Muscle of leg (tissue), 11 donors: ENCODE data around the gene PLEKHG2. TPM values are rescaled to one million over a fixed set of nuclear protein-coding genes. Genes with fewer than 3 reads are reported as not detected.

Experiments used
- DNase-seq: peaks from one replicate; pipeline ENCODE4 v3.0.0; 2013
- H3K27ac ChIP-seq: one replicate; pipeline ENCODE4 v1.5.1; 2013; ENCODE audit warnings: mild to moderate bottlenecking, low read length, control low read depth
- H3K27me3 ChIP-seq: one replicate; pipeline ENCODE4 v1.6.1; 2013; ENCODE audit warnings: low read length; ENCODE audit not compliant: control insufficient read depth, insufficient read depth
- H3K36me3 ChIP-seq: one replicate; pipeline ENCODE4 v1.6.1; 2013; ENCODE audit warnings: low read length; ENCODE audit not compliant: control insufficient read depth, insufficient read depth
- H3K4me1 ChIP-seq: one replicate; pipeline ENCODE4 v1.6.1; 2013; ENCODE audit warnings: low read length; ENCODE audit not compliant: control insufficient read depth, insufficient read depth
- H3K4me3 ChIP-seq: one replicate; pipeline ENCODE4 v1.5.1; 2013; ENCODE audit warnings: low read length, control low read depth
- H3K9me3 ChIP-seq: replicated peaks from 2 replicates; pipeline ENCODE4 v1.6.1; 2013; ENCODE audit warnings: low read depth, low read length; ENCODE audit not compliant: control insufficient read depth
- WGBS: methylation state at CpG from one replicate; pipeline ENCODE4 v1.1.5; 2013; ENCODE audit warnings: missing lambda C conversion rate; ENCODE audit not compliant: insufficient coverage; 5-methylcytosine and 5-hydroxymethylcytosine counted together
- polyA plus RNA-seq, 8 donors: library from polyadenylated mRNA; unstranded; fragments of 120-200 nt; gene quantifications; one replicate each; pipeline versions ENCODE4 v1.2.1 to v1.2.3, GENCODE V29; 2013; ENCODE audit warnings: inconsistent platforms in 1 of 8, low replicate concordance in 1 of 8; ENCODE audit not compliant: insufficient read length in 8 of 8, insufficient read depth in 1 of 8
- total RNA-seq: library from RNA; stranded (reverse); fragments of 120-200 nt; gene quantifications from one replicate; pipeline ENCODE4 v1.2.4, GENCODE V29; 2013

PLEKHG2 gene
- total and polyA plus RNA-seq, 9 donors, result 21.2 to 65.3 (median 50.0) TPM

DNA sequence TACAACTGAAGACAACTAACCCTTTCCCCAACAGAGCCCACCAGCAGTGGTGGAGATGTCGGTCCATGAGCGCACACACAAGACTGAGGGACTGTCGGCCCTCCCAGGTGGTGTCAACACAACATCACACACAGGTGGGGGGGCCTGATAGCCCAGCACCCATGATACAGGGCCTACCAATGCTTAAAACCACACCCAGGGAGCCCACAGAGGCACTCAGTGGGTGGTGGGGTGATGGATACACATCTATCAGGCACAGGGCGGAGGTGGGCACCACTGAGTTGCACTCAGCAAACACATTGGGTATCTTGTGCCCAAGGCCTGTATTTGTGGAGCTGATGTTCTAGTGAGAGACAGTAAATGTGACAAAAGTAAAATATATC, 12.8 kb upstream of the PLEKHG2 start:
- no peaks in the 10 kb centered on the region for H3K27me3 ChIP-seq
- H3K36me3 ChIP-seq, result peaks cover 12% of the 10 kb centered on the region
- no peak for DNase-seq
- H3K27ac ChIP-seq, result no peak overlapping the region
- H3K4me1 ChIP-seq, result peaks cover 38% of the 10 kb centered on the region
- H3K9me3 ChIP-seq, result no peaks in the 10 kb centered on the region
- no peak overlapping the region for H3K4me3 ChIP-seq
- 86% methylated on average over 3 of the region's 4 CpGs for WGBS

DNA sequence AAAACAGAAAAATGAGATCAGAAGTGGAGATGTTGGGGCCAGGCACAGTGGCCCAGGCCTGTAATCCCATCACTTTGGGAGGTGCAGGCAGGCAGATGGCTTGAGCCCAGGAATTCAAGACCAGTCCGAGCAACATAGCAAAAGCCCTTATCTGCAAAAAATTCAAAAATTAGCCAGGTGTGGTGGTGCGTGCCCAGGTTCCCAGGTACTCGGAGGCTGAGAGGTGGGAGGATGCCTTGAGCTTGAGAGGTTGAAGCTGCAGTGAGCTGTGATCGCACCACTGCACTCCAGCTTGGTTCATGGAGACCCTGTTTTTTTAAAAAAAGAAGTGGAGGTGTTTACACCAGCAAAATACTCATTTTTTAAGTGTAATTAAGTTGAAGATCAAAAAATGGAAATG, 12.4 kb upstream of the PLEKHG2 start:
- Histone ChIP-seq H3K27ac (no peak overlapping the region), H3K36me3 (peaks cover 9% of the 10 kb centered on the region), H3K4me3 (no peak overlapping the region), H3K9me3 (no peaks in the 10 kb centered on the region), H3K4me1 (peaks cover 38% of the 10 kb centered on the region), H3K27me3 (no peaks in the 10 kb centered on the region)
- 100% methylated on average over 1 of the region's 4 CpGs for WGBS
- no peak for DNase-seq

DNA sequence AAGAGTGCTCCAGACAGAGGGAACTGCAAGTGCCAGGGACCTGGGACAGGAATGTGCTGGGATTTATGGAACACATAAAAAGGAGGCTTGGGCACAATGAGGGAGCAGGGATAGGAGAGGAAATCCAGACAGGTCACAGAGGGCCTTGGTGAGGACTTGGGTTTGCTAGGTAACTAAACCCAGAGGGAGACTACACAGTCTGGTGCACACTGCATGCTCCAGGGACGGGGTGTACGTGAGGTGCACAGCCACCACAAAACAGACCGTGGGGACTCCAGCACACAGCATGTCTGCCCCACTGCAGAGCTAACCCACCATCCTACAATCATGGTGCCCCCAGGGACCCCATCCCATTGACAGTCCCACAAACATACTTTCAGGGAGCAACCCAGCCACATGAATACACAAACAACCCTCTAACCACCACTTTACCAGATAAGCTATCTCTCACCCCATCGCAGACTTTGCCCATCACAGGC, 11.4 kb upstream of the PLEKHG2 start:
- peaks cover 5% of the 10 kb centered on the region for H3K36me3 ChIP-seq
- no peaks in the 10 kb centered on the region for H3K9me3 ChIP-seq
- no peaks in the 10 kb centered on the region for H3K27me3 ChIP-seq
- H3K4me3 ChIP-seq, result no peak overlapping the region
- peaks cover 45% of the 10 kb centered on the region for H3K4me1 ChIP-seq
- H3K27ac ChIP-seq, result peak overlapping the region; percentile 100
- no peak for DNase-seq
- WGBS, result 78% methylated on average over 4 of the region's 4 CpGs

DNA sequence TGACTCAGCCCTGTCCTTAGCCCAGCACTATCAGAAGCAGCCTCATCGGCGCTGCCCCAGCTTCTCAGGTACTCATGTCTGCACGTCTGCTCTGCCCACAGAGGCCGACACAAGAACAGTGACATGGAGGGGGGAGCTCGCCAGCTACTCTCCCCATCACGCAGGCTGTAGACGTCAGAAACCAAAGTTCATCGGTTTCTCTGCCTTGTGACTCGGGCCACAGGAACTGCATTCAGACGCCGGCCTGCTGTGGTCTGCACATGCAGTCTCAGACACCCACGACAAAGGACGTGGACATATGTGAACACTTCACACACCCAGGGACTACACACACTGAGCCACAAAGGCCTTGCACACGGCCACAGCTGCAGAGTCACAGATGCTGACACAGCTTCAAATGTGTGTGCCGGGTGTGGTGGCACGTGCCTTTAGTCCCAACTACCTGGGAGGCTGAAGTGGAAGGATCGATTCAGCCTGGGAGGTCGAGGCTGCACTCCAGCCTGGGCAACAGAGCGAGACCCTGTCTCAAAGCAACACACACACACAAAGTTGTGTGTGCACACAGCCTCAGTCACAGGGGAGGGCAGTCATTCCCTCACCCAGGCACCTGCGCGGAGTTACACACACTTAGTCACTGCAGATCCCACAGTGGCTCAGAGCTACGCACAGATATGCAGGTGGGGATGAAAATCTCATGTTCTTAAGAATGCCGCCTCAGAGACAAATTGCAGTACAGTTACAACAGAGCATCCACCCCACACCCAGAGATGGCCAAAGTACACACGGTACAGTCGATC, 10.7 kb upstream of the PLEKHG2 start:
- Histone ChIP-seq H3K4me1 (peaks cover 48% of the 10 kb centered on the region), H3K9me3 (no peaks in the 10 kb centered on the region)

GRCh38 chr19:39402346-39403300, 9.8 kb upstream of the PLEKHG2 start:
- Histone ChIP-seq H3K36me3 (peaks cover 8% of the 10 kb centered on the region), H3K4me1 (peaks cover 50% of the 10 kb centered on the region), H3K27me3 (no peaks in the 10 kb centered on the region), H3K27ac (peak overlapping the region; percentile 100), H3K9me3 (no peaks in the 10 kb centered on the region), H3K4me3 (peak overlapping the region; percentile 58)
- WGBS, result 2% methylated on average over 41 of the region's 59 CpGs
- peak; percentile 98 for DNase-seq

More for the DNA sequence above, 10.7 kb upstream of the PLEKHG2 start:
- 39% methylated on average over 20 of the region's 25 CpGs for WGBS
- DNase-seq, result peak; percentile 62
- no peaks in the 10 kb centered on the region for H3K27me3 ChIP-seq
- H3K27ac ChIP-seq, result peak overlapping the region; percentile 100
- peaks cover 5% of the 10 kb centered on the region for H3K36me3 ChIP-seq
- H3K4me3 ChIP-seq, result peak overlapping the region; percentile 58

DNA sequence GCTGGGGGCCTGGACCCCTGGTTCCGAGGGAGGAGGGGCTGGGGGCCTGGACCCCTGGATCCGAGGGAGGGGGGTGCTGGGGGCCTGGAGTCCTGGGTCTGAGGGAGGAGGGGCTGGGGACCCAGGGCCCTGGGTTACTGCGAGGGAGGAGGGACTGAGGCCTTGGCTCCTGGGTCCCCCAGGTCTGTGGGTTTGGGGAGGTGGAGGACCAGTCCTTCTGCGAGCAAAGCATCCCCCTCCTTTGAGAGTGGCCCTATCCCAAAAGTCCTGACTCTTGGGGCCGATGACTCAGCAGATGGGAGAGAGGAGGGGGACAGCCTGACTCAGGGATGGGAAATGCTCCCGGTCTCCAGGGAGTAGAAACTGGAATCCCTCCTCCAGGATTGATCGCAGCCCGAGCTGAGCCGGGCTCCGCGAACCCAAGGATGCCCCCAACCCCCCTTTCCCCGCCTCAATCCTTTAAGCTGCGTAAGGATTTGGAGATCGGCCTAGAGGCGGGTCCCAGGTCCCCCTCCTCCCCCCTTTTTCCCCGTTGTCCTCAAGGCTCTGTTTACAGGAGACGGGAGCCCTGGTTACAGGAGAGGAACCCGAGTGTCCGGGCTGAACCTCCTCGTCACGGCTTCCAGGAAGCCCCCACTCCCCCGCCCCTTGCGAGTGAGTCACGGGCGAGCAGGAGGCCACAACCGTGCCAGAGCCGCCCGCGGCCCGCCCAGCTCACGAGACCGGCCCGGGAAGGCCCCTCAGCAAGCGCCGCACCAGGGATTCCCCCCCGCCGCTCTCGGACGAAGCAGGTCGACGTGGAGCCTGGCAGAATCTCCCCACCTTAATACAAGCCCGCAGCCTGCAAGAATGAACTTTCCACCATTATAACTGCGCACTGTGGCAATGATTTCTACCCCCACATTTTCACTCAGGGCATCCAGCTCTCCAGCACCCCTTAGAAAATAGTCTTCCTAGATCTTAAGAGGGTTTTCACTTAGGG, 8.8 kb upstream of the PLEKHG2 start:
- Histone ChIP-seq H3K27ac (peak overlapping the region; percentile 100), H3K4me1 (peaks cover 53% of the 10 kb centered on the region), H3K4me3 (peak overlapping the region; percentile 58), H3K9me3 (no peaks in the 10 kb centered on the region), H3K36me3 (peaks cover 15% of the 10 kb centered on the region), H3K27me3 (no peaks in the 10 kb centered on the region)
- 1% methylated on average over 26 of the region's 43 CpGs for WGBS
- DNase-seq, result peak; percentile 99

DNA sequence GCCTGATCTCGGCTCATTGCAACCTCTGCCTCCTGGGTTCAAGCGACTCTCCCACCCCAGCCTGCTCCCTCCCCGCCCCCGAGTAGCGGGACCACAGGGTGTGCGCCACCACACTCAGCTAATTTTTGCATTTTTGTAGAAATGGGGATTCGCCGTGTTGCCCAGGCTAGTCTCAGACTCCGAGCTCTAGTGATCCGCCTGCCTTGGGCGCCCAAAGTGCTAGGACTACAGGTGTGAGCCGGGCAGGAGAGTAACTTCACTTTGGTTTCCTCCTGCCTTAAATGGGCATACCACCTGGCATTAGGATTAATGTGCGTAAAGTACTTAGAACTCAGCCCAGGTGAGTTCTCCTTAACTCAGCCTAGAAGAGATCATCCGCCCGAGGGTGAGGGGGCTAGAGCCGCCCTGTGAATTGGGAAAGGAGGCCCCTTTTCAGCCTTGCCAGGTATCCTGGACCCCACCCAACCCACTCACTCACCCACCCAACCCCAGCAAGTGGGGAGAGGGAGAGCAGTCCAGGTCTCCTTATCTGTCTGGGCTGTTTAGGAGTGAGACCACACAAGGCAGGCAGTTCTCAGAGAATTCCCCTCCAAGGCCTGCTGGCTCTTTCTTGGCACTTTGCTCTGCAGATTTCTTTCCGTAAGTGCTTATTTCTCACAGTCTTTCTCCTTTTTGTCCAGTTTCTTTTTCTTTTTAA, 7.1 kb upstream of the PLEKHG2 start:
- peaks cover 68% of the 10 kb centered on the region for H3K4me1 ChIP-seq
- no peak for DNase-seq
- peak overlapping the region; percentile 100 for H3K27ac ChIP-seq
- H3K4me3 ChIP-seq, result no peak overlapping the region
- H3K27me3 ChIP-seq, result no peaks in the 10 kb centered on the region
- H3K36me3 ChIP-seq, result peaks cover 16% of the 10 kb centered on the region
- WGBS, result 85% methylated on average over 8 of the region's 17 CpGs
- H3K9me3 ChIP-seq, result no peaks in the 10 kb centered on the region

DNA sequence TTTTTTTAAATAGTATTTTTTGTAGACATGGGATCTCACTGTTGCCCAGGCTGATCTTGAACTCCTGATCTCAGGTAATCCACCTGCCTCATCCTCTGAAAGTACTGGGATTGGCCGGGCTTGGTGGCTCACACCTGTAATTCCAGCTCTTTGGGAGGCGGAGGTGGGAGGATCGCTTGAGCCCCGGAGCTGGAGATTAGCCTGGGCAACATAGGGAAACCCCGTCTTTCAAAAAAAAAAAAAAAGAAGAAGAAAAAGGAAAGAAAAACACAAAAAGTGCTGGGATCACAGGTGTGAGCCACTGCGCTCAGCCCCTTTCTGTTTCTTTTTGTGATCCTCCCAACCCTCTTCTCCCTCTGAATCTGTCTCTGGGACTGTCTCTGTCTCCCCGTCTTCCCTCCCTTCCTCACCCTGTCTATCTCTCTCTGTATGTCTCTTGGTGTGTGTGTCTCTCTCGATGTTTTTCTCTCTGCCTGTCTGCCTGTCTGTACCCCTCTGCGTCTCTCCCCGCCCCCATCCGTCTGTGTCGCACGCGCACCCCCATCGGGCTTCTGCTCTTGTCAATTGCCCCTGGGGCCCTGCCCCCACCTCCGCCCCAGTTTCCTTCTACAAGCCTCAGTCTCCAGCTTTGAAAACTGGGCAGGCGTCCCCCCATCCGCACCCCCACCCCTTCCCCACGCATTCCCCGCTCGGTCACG, 6.4 kb upstream of the PLEKHG2 start:
- DNase-seq, result no peak
- Histone ChIP-seq H3K27ac (peak overlapping the region; percentile 100), H3K27me3 (no peaks in the 10 kb centered on the region), H3K4me3 (peak overlapping the region; percentile 54), H3K36me3 (peaks cover 16% of the 10 kb centered on the region), H3K4me1 (peaks cover 72% of the 10 kb centered on the region), H3K9me3 (no peaks in the 10 kb centered on the region)
- 14% methylated on average over 17 of the region's 22 CpGs for WGBS
